Measurements from ENCODE around the gene STIL.

- no peak for TF ChIP-seq GATA2 (IDR thresholded peaks at IDR 0.05; ENCODE audit: low read depth, low read length)
- TF ChIP-seq GATA3 (IDR thresholded peaks at IDR 0.05; ENCODE audit: low read depth, low read length): no peak
These were observed 94.2 kb downstream of the STIL start for GRCh38 chr1:47219590-47220220.
